Ammon's horn (tissue), 1 donor: ENCODE measurements around the gene KPNA1.

Experiments used
- DNase-seq: peaks from one replicate; pipeline ENCODE4 v3.0.0-alpha.2; 2016; ENCODE audit warnings: low spot score

Gene KPNA1

DNA sequence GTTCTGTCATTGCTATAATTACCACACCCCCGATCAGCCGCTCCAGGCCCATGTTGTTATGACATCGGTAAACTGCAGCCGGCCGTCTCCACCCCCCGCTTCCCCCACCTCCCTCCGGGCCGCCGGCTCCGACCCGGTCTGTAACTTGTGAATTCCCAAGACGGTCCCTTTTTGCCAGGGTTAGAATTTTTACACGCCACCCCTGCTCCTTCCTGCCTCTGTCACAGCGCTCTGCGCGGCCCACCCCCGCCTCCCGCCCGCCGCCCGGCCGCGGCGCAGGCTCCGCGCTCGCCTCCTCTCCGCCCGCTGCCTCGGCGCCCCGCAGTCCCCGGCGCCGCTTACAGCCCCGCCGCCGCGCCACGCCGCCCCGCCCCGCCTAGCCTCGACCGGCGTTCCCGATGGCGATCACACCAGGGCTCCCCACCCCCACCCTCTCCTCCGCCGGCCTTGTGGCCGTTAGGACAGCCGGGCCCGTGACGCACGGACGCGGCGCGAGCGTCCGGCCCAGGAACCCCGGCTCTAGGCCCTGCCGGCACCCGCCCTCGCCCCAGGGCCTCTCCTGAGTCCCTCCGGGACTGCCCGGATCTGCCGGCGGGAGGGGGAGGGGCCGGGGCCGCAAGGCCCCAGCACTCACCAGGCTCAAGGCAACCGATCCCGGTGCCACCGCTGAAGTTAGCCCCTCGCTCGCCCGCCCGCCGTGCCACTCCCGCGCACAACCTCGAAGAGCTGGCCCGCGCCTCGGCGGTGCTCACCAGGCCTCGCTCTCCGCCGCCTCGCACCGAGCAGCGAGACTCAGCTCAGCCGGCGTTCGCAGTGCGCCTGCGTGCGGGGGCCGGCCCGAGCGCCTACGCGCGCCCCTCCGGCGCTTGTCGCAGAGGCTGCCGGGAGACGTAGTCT lies at the start of gene KPNA1:
Gene KPNA1, minus strand, starts transcription at position 817 of the 897 bp plus-strand sequence. CDS start 18,374 bp downstream, outside the sequence.
- DNase-seq = peak; percentile 88

DNA sequence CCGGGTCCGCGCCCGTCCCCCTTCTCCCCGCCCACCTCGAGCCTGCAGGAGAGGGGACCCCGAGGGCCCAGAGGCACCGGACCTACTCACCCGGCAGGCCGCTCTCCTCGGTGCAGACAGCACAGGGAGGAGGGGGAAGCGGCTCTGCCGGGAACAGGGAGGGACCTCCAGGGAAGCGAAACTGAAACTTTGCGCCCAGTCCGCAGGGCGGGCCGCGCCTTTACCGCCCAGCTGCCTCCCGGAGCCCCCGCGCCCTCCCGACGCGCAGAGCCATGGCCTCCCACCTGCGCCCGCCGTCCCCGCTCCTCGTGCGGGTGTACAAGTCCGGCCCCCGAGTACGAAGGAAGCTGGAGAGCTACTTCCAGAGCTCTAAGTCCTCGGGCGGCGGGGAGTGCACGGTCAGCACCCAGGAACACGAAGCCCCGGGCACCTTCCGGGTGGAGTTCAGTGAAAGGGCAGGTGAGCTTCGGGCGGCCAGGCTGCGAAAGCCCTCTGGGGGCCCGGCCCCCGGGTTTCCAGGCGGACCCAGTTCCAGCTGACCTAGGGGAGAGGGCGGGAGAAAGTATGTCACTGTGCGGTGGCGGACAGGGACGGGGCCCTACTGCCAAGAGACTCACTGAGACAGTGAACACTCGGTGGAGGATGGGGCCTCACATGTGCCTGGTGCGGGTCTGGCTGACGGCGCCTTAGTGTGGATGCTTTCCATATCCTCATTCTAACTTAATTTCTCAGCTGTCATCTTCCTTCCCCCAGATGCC lies 49.6 kb upstream of the KPNA1 start, which contains the start of the genes DTX3L and PARP9:
Gene DTX3L, plus strand, starts transcription at position 184 of the 758 bp plus-strand sequence. Its CDS starts 89 bp downstream, at position 273.
Gene PARP9, minus strand, starts transcription at position 146 of the 758 bp plus-strand sequence. CDS start 4,680 bp downstream, outside the sequence.
- peak; percentile 79 for DNase-seq

- DNase-seq = no peak
Measured at GRCh38 chr3:122563717-122564025, 48.9 kb upstream of the KPNA1 start.

DNA sequence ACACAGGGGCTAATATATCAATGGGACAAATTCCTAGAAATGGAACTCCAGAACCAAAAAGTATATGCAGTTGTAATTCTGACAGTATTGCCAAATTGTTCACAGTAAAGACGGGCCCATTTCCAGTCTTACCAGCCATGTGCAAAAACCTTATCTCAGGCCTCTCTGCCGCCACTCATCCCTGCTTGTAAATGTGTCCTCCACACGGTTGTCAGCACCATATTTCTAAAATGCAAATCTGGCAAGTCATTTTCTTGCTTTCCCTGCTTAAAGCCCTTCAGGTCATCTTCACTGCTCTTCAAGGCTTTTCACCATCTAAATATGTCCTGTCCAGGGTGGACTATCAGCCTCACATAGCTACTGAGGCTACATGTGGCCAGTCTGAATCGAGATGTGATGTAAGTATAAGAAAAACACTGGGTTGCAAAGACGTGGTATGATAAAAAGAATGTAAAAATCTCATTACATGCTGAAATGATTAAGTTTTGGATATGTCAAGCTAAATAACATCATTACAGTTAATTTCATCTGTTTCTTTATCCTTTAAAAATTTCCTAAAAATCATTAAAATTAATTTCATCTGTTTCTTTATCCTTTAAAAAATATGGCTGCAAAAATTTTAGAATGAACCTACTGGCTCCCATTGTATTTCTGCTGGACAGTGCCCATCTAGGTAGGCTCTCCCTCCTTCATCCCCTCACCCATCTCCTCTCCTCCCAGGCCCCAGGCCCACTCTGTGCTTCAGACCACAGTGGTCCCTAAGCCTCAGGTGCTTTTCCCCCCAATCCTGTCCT lies 48.4 kb upstream of the KPNA1 start:
- DNase-seq = no peak

GRCh38 chr3:122560680-122561079 lies 45.9 kb upstream of the KPNA1 start:
- DNase-seq = peak; percentile 23

DNA sequence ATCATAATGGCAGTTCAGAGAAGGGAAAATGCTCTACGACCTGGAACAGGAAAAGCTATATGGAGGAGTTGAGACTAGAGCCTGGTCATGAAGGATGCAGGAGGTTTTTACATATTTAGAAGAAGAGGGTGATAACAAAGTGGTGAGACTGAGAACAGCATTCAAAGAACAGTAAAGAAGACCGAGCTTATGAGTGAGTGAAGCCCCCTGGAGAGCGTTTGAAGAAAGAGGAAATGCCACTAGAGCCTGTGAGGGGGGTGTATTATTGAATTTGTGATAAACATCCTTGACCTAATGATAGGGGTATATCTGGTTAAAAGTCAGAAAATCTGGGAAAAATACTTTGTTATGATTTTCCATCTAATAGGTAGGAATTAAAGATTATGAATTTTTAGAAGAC lies 45.2 kb upstream of the KPNA1 start:
- DNase-seq = no peak

GRCh38 chr3:122558605-122559004 lies 43.9 kb upstream of the KPNA1 start:
- no peak for DNase-seq

DNA sequence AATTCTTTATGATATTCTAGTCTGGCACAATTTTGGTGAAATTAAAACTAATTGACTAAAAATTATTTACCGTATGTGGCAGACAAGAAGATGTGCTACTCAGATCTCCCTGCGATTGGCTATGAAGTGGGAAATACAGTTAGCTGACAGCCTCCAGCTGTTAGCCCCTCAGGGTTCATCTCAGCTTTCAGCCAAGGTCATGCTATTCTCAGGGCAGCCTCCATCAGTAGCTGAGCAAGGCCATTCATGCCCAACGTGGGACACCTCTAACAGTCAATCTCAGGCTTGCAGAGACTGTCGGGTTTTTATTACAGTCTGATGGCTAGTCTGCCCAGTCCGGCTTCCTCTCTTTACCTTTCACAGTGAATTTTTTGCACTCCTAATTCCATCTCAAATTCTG lies 42.6 kb upstream of the KPNA1 start:
- no peak for DNase-seq

DNA sequence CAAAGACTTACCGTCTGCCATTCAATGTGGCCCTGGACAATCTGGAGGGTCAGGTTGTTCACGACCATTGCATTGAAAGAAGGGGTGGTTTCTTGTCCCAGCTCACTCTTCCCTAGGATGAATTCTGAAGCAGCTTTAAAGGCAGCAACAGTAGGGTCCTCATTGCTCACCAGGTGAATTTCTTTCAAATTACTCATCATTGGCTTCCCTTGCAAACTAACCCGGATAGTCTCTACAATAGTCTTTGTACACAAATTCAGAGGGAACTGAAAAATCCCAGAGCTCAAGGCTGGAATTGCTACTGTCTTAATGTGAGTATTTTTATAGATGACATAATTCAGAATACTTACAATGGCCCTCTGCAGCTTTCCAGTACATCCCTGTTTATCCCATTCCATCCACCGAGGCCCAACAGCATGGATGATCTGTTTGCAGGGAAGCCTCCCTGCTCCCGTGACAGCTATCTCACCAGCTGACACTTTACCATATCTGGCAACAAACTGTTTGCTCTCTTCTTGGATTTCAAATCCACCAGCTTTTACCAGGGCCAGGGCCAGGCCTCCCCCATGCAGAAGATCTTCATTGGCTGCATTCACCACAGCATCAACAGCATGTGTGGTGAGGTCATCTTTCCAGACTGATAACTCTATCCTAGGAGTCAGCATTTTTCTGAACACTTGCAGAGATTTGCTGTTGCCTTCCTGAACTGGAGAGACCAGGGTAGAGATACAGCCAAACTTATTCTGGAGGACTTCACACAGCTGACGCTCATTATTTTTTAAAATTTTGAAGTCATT lies 40.7 kb upstream of the KPNA1 start:
- no peak for DNase-seq

GRCh38 chr3:122553171-122553570 lies 38.4 kb upstream of the KPNA1 start:
- no peak for DNase-seq

DNA sequence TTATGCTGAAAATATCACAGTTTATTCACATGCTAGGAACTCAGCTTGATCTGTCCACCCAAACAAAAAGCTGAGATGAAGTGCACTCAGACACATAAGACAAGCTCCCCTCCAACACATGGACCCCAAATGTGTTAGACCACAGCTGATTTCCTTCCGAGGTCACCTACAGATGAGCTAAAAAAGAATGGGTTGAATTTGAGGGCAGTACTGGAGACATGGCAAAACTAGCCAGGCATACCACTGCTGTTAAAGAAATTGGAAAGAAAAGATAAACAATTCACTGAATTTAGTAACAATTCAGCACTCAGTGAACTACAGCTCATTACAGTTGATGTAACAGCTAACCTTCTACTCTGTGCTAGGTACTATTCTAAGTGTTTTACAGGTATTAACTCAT lies 33.9 kb upstream of the KPNA1 start:
- no peak for DNase-seq

GRCh38 chr3:122548076-122548475 lies 33.3 kb upstream of the KPNA1 start:
- DNase-seq = no peak

- DNase-seq = no peak
Measured at GRCh38 chr3:122546151-122546550, 31.4 kb upstream of the KPNA1 start.

DNA sequence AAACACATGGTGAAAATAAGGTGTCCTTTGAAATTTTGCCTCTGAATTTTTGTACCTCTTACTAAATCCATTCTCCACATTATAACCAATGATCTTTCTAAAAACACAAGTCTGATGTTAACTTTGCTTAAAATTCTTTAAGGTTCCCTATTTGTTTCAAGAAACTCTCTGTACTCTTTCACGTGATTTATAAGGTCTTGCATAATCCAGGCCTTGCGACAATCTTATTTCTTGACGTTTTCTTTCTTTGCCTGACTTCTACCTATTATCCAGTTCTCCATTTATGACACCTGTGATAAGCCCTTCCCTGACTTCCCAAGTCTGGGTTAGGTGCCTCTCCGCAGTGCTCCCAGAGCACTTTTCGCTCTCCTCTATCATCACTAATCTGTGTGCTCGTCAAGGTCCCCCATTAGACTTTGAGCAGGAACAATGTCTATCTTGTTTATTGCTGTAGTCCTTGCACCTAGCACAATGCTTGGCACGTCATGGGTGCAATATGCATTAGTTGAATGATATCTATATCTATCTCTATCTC lies 24.3 kb upstream of the KPNA1 start:
- DNase-seq = no peak

DNA sequence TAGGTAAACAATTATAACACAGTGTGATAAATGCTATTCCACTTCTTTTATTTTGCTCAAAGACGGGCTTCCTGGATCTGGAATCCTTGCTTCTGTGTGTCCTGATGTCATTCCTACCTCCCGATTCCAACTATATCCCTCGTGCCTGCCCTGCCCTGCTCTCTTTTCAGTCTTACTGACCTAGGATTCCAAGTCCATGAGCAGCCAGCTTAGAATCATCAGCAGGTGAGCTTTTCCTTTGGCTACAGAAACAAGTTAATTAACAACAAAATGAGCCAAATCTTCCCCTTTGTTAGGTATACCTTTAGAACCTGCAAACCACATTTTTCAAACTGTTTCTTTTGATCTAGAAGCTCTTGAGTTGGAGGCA lies 21.9 kb upstream of the KPNA1 start:
- DNase-seq = no peak

- no peak for DNase-seq
Measured at GRCh38 chr3:122535964-122536631, 21.4 kb upstream of the KPNA1 start.

DNA sequence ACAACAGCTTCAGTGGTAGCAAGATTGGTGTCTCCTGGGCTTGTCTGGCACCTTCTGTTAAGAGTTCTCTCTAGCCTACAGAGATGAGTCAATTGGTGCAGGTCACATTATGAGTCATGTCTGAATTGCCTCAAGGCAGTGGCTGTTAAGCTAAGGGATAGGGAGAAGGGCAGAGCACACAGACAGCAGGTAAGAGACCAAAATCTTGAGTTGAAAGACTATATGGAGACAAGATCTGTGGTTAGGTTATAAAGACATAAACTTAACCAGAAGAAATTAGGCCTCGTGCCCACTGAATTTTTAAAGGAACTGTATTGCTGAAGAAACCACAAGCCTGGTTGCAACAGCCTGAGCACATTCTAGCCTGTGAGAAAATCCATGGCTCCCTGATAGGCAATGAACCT lies 19.2 kb upstream of the KPNA1 start:
- DNase-seq = no peak

- DNase-seq = no peak
Measured at GRCh38 chr3:122533480-122533879, 18.7 kb upstream of the KPNA1 start.

DNA sequence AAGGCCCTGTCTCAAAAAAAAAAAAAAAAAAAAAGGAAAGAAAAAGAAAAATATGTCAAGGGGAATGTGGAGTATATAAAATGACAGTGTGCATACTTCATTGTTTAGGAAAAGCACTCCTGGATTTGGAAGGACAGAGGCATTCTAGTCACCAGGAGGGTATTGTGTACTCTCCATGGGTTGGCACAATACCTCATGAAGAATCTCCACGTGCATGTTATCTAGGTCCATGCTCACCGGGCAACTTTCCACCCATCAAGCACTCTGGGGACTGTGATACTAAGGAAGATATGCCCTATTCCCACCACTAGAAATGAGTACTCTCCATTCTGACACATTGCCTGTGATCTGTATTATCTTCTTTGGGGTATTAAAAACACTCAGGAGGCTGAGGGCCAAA lies 15.4 kb upstream of the KPNA1 start:
- DNase-seq = no peak

GRCh38 chr3:122523317-122523716 lies 8.6 kb upstream of the KPNA1 start:
- no peak for DNase-seq

GRCh38 chr3:122520861-122521260 lies 6.1 kb upstream of the KPNA1 start:
- no peak for DNase-seq
